Caco-2 (cell line): Measurements from ENCODE around the gene GCNT2. TPM values are rescaled to one million over a fixed set of nuclear protein-coding genes. Genes with fewer than 3 reads are reported as not detected.

Experiments used
- BruUV-seq: library from RNA; stranded (reverse); fragments of 400-500 nt; replicated peaks from 2 replicates; lab custom pipeline; 2021; lab: Mats Ljungman, UMichigan
- CTCF ChIA-PET: fragments of 300-600 bp; sonication (Branson Sonifier 250); formaldehyde crosslinking; loops from one replicate; lab custom pipeline; 2022; ENCODE audit warnings: antibody characterized with exemption; lab: Charles Lee
- POLR2A ChIA-PET: fragments of 300-600 bp; sonication (Branson Sonifier 250); formaldehyde crosslinking; loops from one replicate; lab custom pipeline; 2022; ENCODE audit warnings: antibody characterized with exemption; lab: Charles Lee
- DNase-seq, 2 experiments: peaks; one replicate each; pipeline versions ENCODE4 v3.0.0 to v3.0.0-alpha.2; 2020 to 2022
- H3K27me3 ChIP-seq: replicated peaks from 2 replicates; pipeline ENCODE4 v1.6.0; 2011; ENCODE audit warnings: low read length; ENCODE audit not compliant: control insufficient read depth, insufficient read depth
- H3K36me3 ChIP-seq: 2 replicates; pipeline ENCODE4 v1.5.1; 2011; ENCODE audit warnings: low read length; ENCODE audit not compliant: control insufficient read depth, insufficient read depth
- H3K4me1 ChIP-seq: fragments of 250-450 bp; sonication (Bioruptor Pico); 2 replicates; pipeline ENCODE4 v1.5.1; 2020; ENCODE audit warnings: mild to moderate bottlenecking
- H3K4me3 ChIP-seq: 2 replicates; pipeline ENCODE4 v1.5.1; 2011; ENCODE audit warnings: low read depth, mild to moderate bottlenecking, control low read depth, low read length
- H3K9me3 ChIP-seq: fragments of 250-450 bp; sonication (Bioruptor Pico); 2 replicates; pipeline ENCODE4 v1.5.1; 2020; ENCODE audit warnings: mild to moderate bottlenecking, moderate library complexity
- H3K27ac Mint-ChIP-seq: one replicate; pipeline ENCODE4 v1.8.0; 2022; ENCODE audit warnings: mixed read lengths; ENCODE audit not compliant: unreplicated experiment
- H3K27me3 Mint-ChIP-seq: one replicate; pipeline ENCODE4 v1.8.0; 2022; ENCODE audit warnings: mixed read lengths; ENCODE audit not compliant: insufficient read depth, unreplicated experiment
- H3K36me3 Mint-ChIP-seq: one replicate; pipeline ENCODE4 v1.8.0; 2022; ENCODE audit warnings: mild to moderate bottlenecking, mixed read lengths; ENCODE audit not compliant: insufficient read depth, unreplicated experiment
- H3K4me1 Mint-ChIP-seq: one replicate; pipeline ENCODE4 v1.8.0; 2022; ENCODE audit warnings: low read depth, mixed read lengths; ENCODE audit not compliant: unreplicated experiment
- H3K4me3 Mint-ChIP-seq: one replicate; pipeline ENCODE4 v1.8.0; 2022; ENCODE audit warnings: mild to moderate bottlenecking, moderate library complexity, mixed read lengths; ENCODE audit not compliant: unreplicated experiment
- H3K9me3 Mint-ChIP-seq: one replicate; pipeline ENCODE4 v1.8.0; 2022; ENCODE audit warnings: mixed read lengths; ENCODE audit not compliant: unreplicated experiment
- intact Hi-C: fragments of 100-400 bp; cut with micrococcal nuclease; formaldehyde crosslinking; loops from one replicate; pipeline ENCODE4 v1.10.0; 2022; ENCODE audit not compliant: unreplicated experiment
- total RNA-seq: library from RNA; stranded (reverse); gene quantifications from 2 replicates; pipeline ENCODE4 v1.2.3, GENCODE V29; 2022
- TF ChIP-seq, protein P1 (sequence below), 2 experiments: fragments of 200-600 bp in 1 of 2; IDR thresholded peaks; 1 replicate in 1 of 2; 2 replicates in 1 of 2; pipeline versions ENCODE4 v1.5.1 to v1.8.0; 2011 to 2022; ENCODE audit warnings: antibody characterized with exemption in 1 of 2, control low read depth in 1 of 2, inconsistent platforms in 1 of 2, low read depth in 1 of 2, low read length in 1 of 2, mild to moderate bottlenecking in 1 of 2, moderate library complexity in 1 of 2; ENCODE audit not compliant: insufficient read depth in 1 of 2, severe bottlenecking in 1 of 2, unreplicated experiment in 1 of 2

Gene GCNT2
- total RNA-seq, 1 experiment from 2014 or later: 70.7 TPM

DNA sequence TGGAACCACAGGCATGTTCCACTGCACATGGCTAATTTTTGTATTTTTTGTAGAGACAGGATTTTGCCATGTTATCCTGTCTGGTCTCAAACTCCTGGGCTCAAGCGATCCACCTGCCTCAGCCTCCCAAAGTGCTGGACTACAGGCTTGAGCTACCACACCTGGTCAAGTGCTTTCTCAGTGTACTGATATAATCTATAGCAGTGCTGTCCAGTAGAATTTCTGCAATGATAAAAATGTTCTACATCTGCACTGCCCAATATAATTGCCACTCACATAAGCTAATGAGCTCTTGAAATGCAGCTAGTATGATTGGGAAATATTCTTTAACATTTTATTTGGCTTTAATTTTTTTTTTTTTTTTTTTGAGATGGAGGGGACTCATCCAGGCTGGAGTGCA, 109.0 kb downstream of the GCNT2 start:
- no peak for DNase-seq
- H3K4me3 ChIP-seq: no peak overlapping the region
- Mint-ChIP-seq H3K36me3 (peaks cover 68% of the 10 kb centered on the region), H3K27me3 (no peaks in the 10 kb centered on the region), H3K4me3 (no peak overlapping the region), H3K4me1 (no peaks in the 10 kb centered on the region), H3K27ac (no peak overlapping the region), H3K9me3 (no peaks in the 10 kb centered on the region)
- TF ChIP-seq, protein P1, sequence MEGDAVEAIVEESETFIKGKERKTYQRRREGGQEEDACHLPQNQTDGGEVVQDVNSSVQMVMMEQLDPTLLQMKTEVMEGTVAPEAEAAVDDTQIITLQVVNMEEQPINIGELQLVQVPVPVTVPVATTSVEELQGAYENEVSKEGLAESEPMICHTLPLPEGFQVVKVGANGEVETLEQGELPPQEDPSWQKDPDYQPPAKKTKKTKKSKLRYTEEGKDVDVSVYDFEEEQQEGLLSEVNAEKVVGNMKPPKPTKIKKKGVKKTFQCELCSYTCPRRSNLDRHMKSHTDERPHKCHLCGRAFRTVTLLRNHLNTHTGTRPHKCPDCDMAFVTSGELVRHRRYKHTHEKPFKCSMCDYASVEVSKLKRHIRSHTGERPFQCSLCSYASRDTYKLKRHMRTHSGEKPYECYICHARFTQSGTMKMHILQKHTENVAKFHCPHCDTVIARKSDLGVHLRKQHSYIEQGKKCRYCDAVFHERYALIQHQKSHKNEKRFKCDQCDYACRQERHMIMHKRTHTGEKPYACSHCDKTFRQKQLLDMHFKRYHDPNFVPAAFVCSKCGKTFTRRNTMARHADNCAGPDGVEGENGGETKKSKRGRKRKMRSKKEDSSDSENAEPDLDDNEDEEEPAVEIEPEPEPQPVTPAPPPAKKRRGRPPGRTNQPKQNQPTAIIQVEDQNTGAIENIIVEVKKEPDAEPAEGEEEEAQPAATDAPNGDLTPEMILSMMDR (IDR thresholded peaks at IDR 0.05; ENCODE audit: insufficient read depth in 1 of 2, low read depth in 1 of 2, low read length in 1 of 2, severe bottlenecking in 1 of 2, unreplicated experiment in 1 of 2): no peak
- no peaks in the 10 kb centered on the region for H3K27me3 ChIP-seq
- no TSS peak for BruUV-seq
- ChIA-PET CTCF (interaction anchor here (0.7 kb wide), 1 partner anchor 16 kb away, joined by 3 read pairs; no protein-coding TSS in a partner anchor), POLR2A (no interaction called here)
- no peaks in the 10 kb centered on the region for H3K36me3 ChIP-seq
- intact Hi-C loops: no loop called here
- H3K4me1 ChIP-seq: no peaks in the 10 kb centered on the region
- no peaks in the 10 kb centered on the region for H3K9me3 ChIP-seq

DNA sequence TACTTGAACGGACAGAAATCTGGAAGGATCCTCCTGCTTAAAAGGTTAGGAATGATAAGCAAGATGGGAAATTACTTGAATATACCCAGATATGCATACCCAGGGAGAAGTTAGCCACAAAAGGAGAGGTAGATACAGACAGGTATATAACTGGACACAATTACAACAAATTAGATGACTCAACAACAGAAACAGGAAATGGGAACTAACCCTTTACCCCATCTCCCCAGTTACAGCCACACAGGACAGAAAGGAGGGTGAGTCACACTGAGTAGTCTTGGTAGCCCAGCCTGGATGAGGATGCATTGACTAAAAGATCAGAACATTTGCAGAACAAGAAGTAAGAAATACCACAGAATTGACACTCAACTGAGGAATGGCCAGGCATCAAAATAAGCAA, 112.1 kb downstream of the GCNT2 start:
- H3K27ac Mint-ChIP-seq: no peak overlapping the region

DNA sequence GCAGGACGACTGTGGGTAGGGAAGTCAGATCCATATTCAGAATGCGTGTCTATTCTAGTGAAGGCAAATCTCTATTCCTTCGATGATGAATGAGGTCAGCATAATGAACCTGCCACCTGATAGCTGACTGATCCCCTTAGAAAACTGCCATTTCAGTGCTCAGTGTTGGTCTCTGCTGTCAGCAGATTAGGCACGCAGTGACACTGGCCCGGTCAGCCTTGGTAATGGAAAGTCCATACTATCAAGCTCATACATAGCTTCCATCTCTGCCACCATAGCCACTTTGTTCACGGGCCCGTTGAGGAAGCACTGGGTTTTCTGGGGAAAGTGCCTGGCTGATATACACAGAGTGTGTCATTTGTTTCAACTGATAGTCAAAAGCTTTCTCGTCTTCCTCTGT, 119.3 kb downstream of the GCNT2 start:
- Mint-ChIP-seq H3K27me3 (no peaks in the 10 kb centered on the region), H3K9me3 (no peaks in the 10 kb centered on the region), H3K27ac (no peak overlapping the region), H3K4me3 (no peak overlapping the region), H3K4me1 (peaks cover 10% of the 10 kb centered on the region), H3K36me3 (no peaks in the 10 kb centered on the region)
- Histone ChIP-seq H3K36me3 (no peaks in the 10 kb centered on the region), H3K4me1 (no peaks in the 10 kb centered on the region), H3K27me3 (no peaks in the 10 kb centered on the region), H3K4me3 (no peak overlapping the region), H3K9me3 (no peaks in the 10 kb centered on the region)
- intact Hi-C loops: no loop called here
- CTCF ChIA-PET: no interaction called here
- no peak for DNase-seq
- POLR2A ChIA-PET: no interaction called here
- BruUV-seq: no TSS peak
- TF ChIP-seq, protein P1 (IDR thresholded peaks at IDR 0.05; ENCODE audit: insufficient read depth in 1 of 2, low read depth in 1 of 2, low read length in 1 of 2, severe bottlenecking in 1 of 2, unreplicated experiment in 1 of 2): no peak

More for the DNA sequence above, 112.1 kb downstream of the GCNT2 start:
- ChIA-PET POLR2A (no interaction called here), CTCF (no interaction called here)
- H3K4me1 ChIP-seq: no peaks in the 10 kb centered on the region
- H3K36me3 Mint-ChIP-seq: peaks cover 41% of the 10 kb centered on the region
- no peaks in the 10 kb centered on the region for H3K27me3 ChIP-seq
- H3K9me3 ChIP-seq: no peaks in the 10 kb centered on the region
- intact Hi-C loops: loop anchor here (1.0 kb wide), 1 partner anchor 168 kb away; no protein-coding TSS in a partner anchor
- H3K9me3 Mint-ChIP-seq: no peaks in the 10 kb centered on the region
- TF ChIP-seq, protein P1 (IDR thresholded peaks at IDR 0.05; ENCODE audit: insufficient read depth in 1 of 2, low read depth in 1 of 2, low read length in 1 of 2, severe bottlenecking in 1 of 2, unreplicated experiment in 1 of 2): no peak
- no peaks in the 10 kb centered on the region for H3K36me3 ChIP-seq
- no peak for DNase-seq
- no peaks in the 10 kb centered on the region for H3K27me3 Mint-ChIP-seq
- BruUV-seq: no TSS peak
- H3K4me3 Mint-ChIP-seq: no peak overlapping the region
- no peaks in the 10 kb centered on the region for H3K4me1 Mint-ChIP-seq
- no peak overlapping the region for H3K4me3 ChIP-seq
